Keratinocyte (primary cell): Measurements from ENCODE around the gene CD101. TPM values are rescaled to one million over a fixed set of nuclear protein-coding genes. Genes with fewer than 3 reads are reported as not detected.

Experiments
- DNase-seq: peaks from one replicate; pipeline ENCODE4 v3.0.0-alpha.2; 2011; ENCODE audit warnings: low read depth, missing footprints, low spot score
- FAIRE-seq: peaks from 2 replicates; lab custom pipeline; 2011; peaks lifted over from hg19 to GRCh38; lab: Jason Lieb, UNC
- H2AFZ ChIP-seq: 2 replicates; pipeline ENCODE4 v1.6.0; 2012; ENCODE audit warnings: low read length, control low read depth, inconsistent platforms; ENCODE audit not compliant: control insufficient read depth
- H3K27ac ChIP-seq: 2 replicates; pipeline ENCODE4 v1.5.1; 2011; ENCODE audit warnings: low read length; ENCODE audit not compliant: control insufficient read depth, insufficient read depth
- H3K27me3 ChIP-seq: 3 replicates; pipeline ENCODE4 v1.6.0; 2011; ENCODE audit warnings: low read length; ENCODE audit not compliant: control insufficient read depth, insufficient read depth; ENCODE audit errors: extremely low read depth
- H3K36me3 ChIP-seq, 2 experiments: 2 replicates in 1 of 2; 3 replicates in 1 of 2; pipeline ENCODE4 v1.5.1; 2011; ENCODE audit warnings: low read length in 2 of 2, mild to moderate bottlenecking in 1 of 2; ENCODE audit not compliant: control insufficient read depth in 2 of 2, insufficient read depth in 2 of 2; ENCODE audit errors: extremely low read depth in 1 of 2
- H3K4me1 ChIP-seq: 3 replicates; pipeline ENCODE4 v1.5.1; 2011; ENCODE audit warnings: low read length; ENCODE audit not compliant: control insufficient read depth, insufficient read depth; ENCODE audit errors: extremely low read depth
- H3K4me2 ChIP-seq: 3 replicates; pipeline ENCODE4 v1.6.0; 2011; ENCODE audit warnings: low read depth, low read length; ENCODE audit not compliant: control insufficient read depth, insufficient read depth; ENCODE audit errors: extremely low read depth
- H3K4me3 ChIP-seq, 3 experiments: fragments of 200-600 bp in 1 of 3; sonication (generic) in 1 of 3; 2 replicates in 2 of 3; 3 replicates in 1 of 3; pipeline ENCODE4 v1.5.1; 2011 to 2016; ENCODE audit warnings: low read length in 3 of 3, mild to moderate bottlenecking in 3 of 3, control low read depth in 2 of 3, inconsistent platforms in 1 of 3, low read depth in 1 of 3, mixed read lengths in 1 of 3, mixed run types in 1 of 3, moderate library complexity in 1 of 3; ENCODE audit not compliant: control insufficient read depth in 2 of 3, insufficient read depth in 2 of 3; ENCODE audit errors: extremely low read depth in 1 of 3
- H3K79me2 ChIP-seq: 2 replicates; pipeline ENCODE4 v1.6.0; 2012; ENCODE audit warnings: low read length; ENCODE audit not compliant: control insufficient read depth, insufficient read depth
- H3K9ac ChIP-seq: 3 replicates; pipeline ENCODE4 v1.6.0; 2011; ENCODE audit warnings: low read length; ENCODE audit not compliant: control insufficient read depth, insufficient read depth; ENCODE audit errors: extremely low read depth
- H3K9me1 ChIP-seq: 3 replicates; pipeline ENCODE4 v1.6.0; 2011; ENCODE audit warnings: low read length; ENCODE audit not compliant: control insufficient read depth, insufficient read depth; ENCODE audit errors: extremely low read depth
- H3K9me3 ChIP-seq: 2 replicates; pipeline ENCODE4 v1.5.1; 2012; ENCODE audit warnings: low read depth, low read length; ENCODE audit not compliant: control insufficient read depth
- H4K20me1 ChIP-seq: 3 replicates; pipeline ENCODE4 v1.6.0; 2011; ENCODE audit warnings: low read length; ENCODE audit not compliant: control insufficient read depth, insufficient read depth; ENCODE audit errors: extremely low read depth
- EZH2 ChIP-seq: IDR thresholded peaks from one replicate; pipeline ENCODE4 v1.6.1; 2012; ENCODE audit warnings: inconsistent platforms, mild to moderate bottlenecking, low read length, moderate library complexity
- dilution Hi-C: fragments of 300-500 bp; cut with MboI; formaldehyde crosslinking; loops from one replicate; pipeline ENCODE4 v1.7.0; 2020; ENCODE audit warnings: low sequenced_read_pairs; ENCODE audit not compliant: extremely low pct_ligation_motif_present
- polyA plus RNA-seq, 5 experiments: library from polyadenylated mRNA; depleted of rRNA in 3 of 5; stranded (reverse) in 3 of 5; stranded (forward) in 1 of 5; unstranded in 1 of 5; fragments of >200 nt; gene quantifications; 1 replicate in 1 of 5; 2 replicates in 3 of 5; 3 replicates in 1 of 5; pipeline versions ENCODE4 v1.2.1 to v1.2.3, GENCODE V29; 2011 to 2012; ENCODE audit warnings: missing spikeins in 2 of 5, low read depth in 1 of 5, low replicate concordance in 1 of 5
- TF ChIP-seq, protein P1 (sequence below), 3 experiments: IDR thresholded peaks in 1 of 3; conservative IDR thresholded peaks in 1 of 3; optimal IDR thresholded peaks in 1 of 3; 2 replicates in 2 of 3; 3 replicates in 1 of 3; pipeline versions ENCODE3 to v1.5.1; 2011; ENCODE audit warnings: low read length in 3 of 3, mild to moderate bottlenecking in 3 of 3, moderate library complexity in 2 of 3, control low read depth in 1 of 3, inconsistent platforms in 1 of 3; ENCODE audit not compliant: insufficient read depth in 2 of 3; ENCODE audit errors: extremely low read depth in 1 of 3

CD101 gene
- polyA plus RNA-seq, 1 donor (not counting 4 experiments of a cell fraction or from before 2014, with no cell fraction given): 1.8 TPM

- Histone ChIP-seq H3K36me3 (peaks cover 1 to 13% of the 10 kb centered on the region in 2 experiments), H3K9ac (no peak overlapping the region), H3K9me3 (no peaks in the 10 kb centered on the region), H3K27me3 (no peaks in the 10 kb centered on the region), H3K27ac (no peak overlapping the region), H3K4me3 (no peak overlapping the region), H4K20me1 (no peaks in the 10 kb centered on the region), H3K9me1 (no peaks in the 10 kb centered on the region), H3K4me2 (no peak overlapping the region), H3K4me1 (no peaks in the 10 kb centered on the region), H3K79me2 (peaks cover 5% of the 10 kb centered on the region), H2AFZ (no peak overlapping the region)
- FAIRE-seq: no peak
- dilution Hi-C loops: no loop called here
- TF ChIP-seq EZH2: no peak
- TF ChIP-seq, protein P1, sequence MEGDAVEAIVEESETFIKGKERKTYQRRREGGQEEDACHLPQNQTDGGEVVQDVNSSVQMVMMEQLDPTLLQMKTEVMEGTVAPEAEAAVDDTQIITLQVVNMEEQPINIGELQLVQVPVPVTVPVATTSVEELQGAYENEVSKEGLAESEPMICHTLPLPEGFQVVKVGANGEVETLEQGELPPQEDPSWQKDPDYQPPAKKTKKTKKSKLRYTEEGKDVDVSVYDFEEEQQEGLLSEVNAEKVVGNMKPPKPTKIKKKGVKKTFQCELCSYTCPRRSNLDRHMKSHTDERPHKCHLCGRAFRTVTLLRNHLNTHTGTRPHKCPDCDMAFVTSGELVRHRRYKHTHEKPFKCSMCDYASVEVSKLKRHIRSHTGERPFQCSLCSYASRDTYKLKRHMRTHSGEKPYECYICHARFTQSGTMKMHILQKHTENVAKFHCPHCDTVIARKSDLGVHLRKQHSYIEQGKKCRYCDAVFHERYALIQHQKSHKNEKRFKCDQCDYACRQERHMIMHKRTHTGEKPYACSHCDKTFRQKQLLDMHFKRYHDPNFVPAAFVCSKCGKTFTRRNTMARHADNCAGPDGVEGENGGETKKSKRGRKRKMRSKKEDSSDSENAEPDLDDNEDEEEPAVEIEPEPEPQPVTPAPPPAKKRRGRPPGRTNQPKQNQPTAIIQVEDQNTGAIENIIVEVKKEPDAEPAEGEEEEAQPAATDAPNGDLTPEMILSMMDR (optimal IDR thresholded peaks at IDR 0.05 in 1 of 3, IDR thresholded peaks at IDR 0.05 in 1 of 3, conservative IDR thresholded peaks at IDR 0.05 in 1 of 3; ENCODE audit: extremely low read depth in 1 of 3, insufficient read depth in 2 of 3, low read length in 3 of 3): no peak
- no peak for DNase-seq
Observed at GRCh38 chr1:117070124-117070523, 68.6 kb downstream of the CD101 start.

- peaks cover 19 to 39% of the 10 kb centered on the region in 2 experiments for H3K36me3 ChIP-seq
- H3K9me1 ChIP-seq: no peaks in the 10 kb centered on the region
- dilution Hi-C loops: no loop called here
Observed at GRCh38 chr1:117076648-117077047, 75.1 kb downstream of the CD101 start.

More at GRCh38 chr1:117076648-117077047, 75.1 kb downstream of the CD101 start:
- H3K4me2 ChIP-seq: no peak overlapping the region
- DNase-seq: no peak
- H3K79me2 ChIP-seq: peaks cover 3% of the 10 kb centered on the region
- H3K9me3 ChIP-seq: no peaks in the 10 kb centered on the region
- TF ChIP-seq, protein P1 (optimal IDR thresholded peaks at IDR 0.05 in 1 of 3, IDR thresholded peaks at IDR 0.05 in 1 of 3, conservative IDR thresholded peaks at IDR 0.05 in 1 of 3; ENCODE audit: extremely low read depth in 1 of 3, insufficient read depth in 2 of 3, low read length in 3 of 3): no peak
- no peak for TF ChIP-seq EZH2
- no peak for FAIRE-seq
- peak overlapping the region; percentile 28 for H3K9ac ChIP-seq
- H4K20me1 ChIP-seq: no peaks in the 10 kb centered on the region
- no peaks in the 10 kb centered on the region for H3K27me3 ChIP-seq
- H3K4me1 ChIP-seq: peaks cover 12% of the 10 kb centered on the region
- peak overlapping the region; percentile 79 for H3K27ac ChIP-seq
- H3K4me3 ChIP-seq: no peak overlapping the region
- no peak overlapping the region for H2AFZ ChIP-seq
